HG02798 (cell line): ENCODE data around the gene RSPH1.
A peak's percentile ranks its signal among the peaks of the same experiment; 100 is the strongest.

Experiments used
- ATAC-seq: cut with Tn5 transposase; IDR thresholded peaks from one replicate; pipeline ENCODE4 v1.9.1; 2021; ENCODE audit warnings: mild to moderate bottlenecking; ENCODE audit not compliant: unreplicated experiment, poor library complexity

The RSPH1 gene

DNA sequence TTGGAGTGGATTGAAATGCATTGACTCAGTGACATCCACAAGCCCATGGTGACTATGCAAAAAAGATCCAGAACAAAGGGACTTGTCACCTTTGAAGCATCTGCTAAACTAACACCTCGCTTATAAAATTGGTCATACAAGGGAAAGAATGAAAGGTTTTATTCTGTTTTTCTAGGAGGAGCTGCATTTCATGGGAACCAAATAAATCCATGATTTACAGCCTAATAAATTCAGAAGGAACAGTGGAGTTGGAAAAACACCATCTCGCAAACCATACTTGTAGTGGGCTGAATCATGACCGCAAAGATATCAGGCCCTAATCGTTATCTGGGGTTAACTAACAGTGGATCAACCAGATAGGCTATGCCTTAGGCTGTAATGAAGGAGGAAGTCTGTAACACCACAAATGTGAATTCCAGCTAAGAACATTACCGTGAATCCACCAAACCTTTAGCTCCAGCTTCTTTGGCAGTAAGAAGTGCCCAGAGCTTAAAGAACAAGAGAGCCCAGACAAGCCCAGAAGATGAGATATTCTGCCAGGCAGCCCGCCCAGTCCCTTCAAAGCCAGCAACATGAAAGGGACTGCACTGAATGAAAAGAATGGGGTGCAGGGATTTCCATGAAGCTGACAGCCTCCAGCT is 27.4 kb downstream of the RSPH1 start:
- no peak for ATAC-seq

- ATAC-seq, result peak; percentile 28
Measured at GRCh38 chr21:42467140-42467983, 28.7 kb downstream of the RSPH1 start.

- no peak for ATAC-seq
Measured at GRCh38 chr21:42466700-42467099, 29.3 kb downstream of the RSPH1 start.

- peak; percentile 22 for ATAC-seq
Measured at GRCh38 chr21:42465803-42466127, 30.3 kb downstream of the RSPH1 start.

- peak; percentile 28 for ATAC-seq
Measured at GRCh38 chr21:42465008-42465802, 30.8 kb downstream of the RSPH1 start.

- ATAC-seq, result no peak
Measured at GRCh38 chr21:42463861-42464515, 32.0 kb downstream of the RSPH1 start.

GRCh38 chr21:42461881-42462877 is 33.8 kb downstream of the RSPH1 start:
- ATAC-seq, result no peak

DNA sequence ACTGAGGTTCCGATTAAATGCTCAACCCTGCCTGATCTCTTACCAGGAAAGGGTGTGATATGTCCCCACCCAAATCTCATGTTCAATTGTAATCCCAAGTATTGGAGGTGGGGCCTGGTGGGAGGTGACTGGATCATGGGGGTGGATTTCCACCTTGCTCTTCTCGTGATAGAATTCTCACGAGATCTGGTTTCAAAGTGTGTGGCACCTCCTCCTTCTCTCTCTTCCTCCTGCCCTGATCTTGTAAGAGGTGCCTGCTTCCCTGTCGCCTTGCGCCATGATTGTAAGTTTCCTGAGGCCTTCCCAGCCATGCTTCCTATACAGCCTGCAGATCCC is 34.9 kb downstream of the RSPH1 start:
- no peak for ATAC-seq

- peak; percentile 58 for ATAC-seq
Measured at GRCh38 chr21:42460391-42461184, 35.4 kb downstream of the RSPH1 start.

- no peak for ATAC-seq
Measured at GRCh38 chr21:42459546-42460215, 36.3 kb downstream of the RSPH1 start.

GRCh38 chr21:42459082-42459460 is 37.0 kb downstream of the RSPH1 start:
- ATAC-seq, result no peak

GRCh38 chr21:42456457-42456856 is 39.6 kb downstream of the RSPH1 start:
- ATAC-seq, result no peak

DNA sequence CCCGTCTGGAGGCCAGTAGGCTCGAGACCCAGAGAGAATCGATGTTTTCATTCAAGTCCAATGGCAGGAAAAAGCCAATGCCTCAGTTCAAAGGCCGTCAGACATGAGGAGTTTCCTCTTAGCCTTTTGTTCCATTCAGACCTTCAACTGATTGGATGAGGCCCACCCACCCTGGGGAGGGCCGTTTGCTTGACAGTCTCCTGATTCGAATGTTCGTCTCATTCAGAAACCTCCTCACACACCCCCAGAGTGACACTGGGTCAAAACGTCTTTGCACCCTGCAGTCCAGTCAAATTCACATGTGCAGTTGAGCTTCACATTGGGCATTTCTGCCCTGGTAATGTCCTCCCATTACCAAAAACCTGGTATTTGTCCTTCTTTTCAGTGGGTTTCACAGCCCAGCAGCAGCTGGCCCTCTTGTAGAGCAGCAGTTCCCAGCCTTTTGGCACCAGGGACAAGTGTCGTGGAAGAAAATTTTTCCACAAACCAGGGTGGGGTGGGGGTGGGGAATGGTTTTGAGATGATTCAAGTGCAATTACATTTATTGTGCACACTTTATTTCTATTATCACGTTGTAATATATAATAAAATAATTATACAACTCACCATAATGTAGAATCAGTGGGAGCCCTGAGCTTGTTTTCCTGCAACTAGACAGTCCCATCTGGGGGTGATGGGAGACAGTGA is 40.1 kb downstream of the RSPH1 start:
- ATAC-seq, result no peak

- ATAC-seq, result no peak
Measured at GRCh38 chr21:42455196-42455595, 40.8 kb downstream of the RSPH1 start.

- no peak for ATAC-seq
Measured at GRCh38 chr21:42454786-42455185, 41.2 kb downstream of the RSPH1 start.

DNA sequence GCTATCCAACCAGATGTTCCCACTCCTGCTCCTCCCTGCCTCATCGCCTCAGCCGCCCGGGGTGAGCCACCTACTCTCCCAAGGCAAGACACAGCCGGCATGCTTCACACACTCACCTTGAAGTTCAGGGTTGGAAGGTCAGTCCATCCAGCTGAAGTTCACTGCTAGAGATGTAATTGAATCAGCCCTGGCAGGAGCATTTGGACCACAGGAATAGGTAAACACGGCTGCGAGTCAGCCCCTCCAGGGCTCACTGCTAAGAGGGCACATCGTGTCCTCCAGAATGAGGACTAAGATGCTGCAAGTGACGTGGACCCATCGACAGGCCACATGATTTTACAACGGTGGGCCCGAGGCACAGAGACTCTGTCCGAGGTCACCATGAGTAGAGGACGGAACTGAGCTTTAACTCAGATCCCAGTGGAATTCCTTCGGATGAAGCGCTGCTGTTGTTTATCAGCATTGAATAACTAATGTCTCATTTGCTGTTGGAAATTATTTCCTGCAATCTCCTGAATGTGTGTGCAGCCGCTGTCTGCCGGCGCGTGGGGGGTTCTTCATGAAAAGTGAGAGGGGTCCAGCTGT is 41.9 kb downstream of the RSPH1 start:
- no peak for ATAC-seq

DNA sequence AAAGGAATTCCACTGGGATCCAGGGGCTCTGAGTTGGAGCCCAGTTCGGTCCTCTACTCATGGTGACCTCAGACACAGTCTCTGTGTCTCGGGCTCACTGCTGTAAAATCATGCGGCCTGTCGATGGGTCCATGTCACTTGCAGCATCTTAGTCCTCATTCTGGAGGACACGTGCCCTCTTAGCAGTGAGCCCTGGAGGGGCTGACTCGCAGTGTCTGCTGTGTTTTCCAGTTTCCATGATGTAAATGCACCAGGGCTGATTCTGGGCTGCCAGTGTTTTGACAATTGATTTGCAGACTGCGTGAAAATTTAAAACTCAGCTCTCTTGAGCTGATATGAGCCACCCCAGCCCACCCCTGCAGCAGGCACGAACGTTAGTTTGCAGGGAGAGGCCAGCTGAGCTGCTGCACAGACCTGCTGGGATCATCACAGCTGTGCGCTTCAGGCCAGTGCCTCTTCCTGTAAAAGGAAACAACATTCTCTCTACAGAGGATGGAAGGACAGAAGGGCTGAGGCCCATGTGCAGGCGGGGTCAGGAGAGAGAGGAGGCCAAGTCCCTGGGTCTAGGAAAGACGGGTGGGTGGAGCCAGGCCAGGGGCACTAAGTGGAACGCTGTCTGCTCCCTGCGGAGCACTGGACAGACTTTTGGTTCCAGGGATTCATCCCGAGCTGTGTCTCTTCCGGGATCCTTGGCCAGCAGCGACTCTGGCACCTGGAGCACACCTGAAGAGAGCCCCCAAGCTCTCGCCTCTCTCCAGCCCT is 42.6 kb downstream of the RSPH1 start:
- no peak for ATAC-seq
